Measurements from ENCODE around the gene PANK1.

PANK1 gene

GRCh38 chr10:89652806-89653370 lies 7.8 kb upstream of the PANK1 start:
- ATAC-seq: no peak
- TF ChIP-seq BACH2 (CRISPR knock-in tag; IDR thresholded peaks at IDR 0.05; ENCODE audit: borderline replicate concordance) (no peak), ESRRG (CRISPR knock-in tag; IDR thresholded peaks at IDR 0.05) (no peak), OSR1 (CRISPR knock-in tag; IDR thresholded peaks at IDR 0.05) (no peak), ZC3H10 (CRISPR knock-in tag; IDR thresholded peaks at IDR 0.05) (no peak), POU6F1 (CRISPR knock-in tag; IDR thresholded peaks at IDR 0.05; ENCODE audit: borderline replicate concordance, low read depth) (no peak), SNAI2 (CRISPR knock-in tag; IDR thresholded peaks at IDR 0.05) (no peak), ZFP3 (CRISPR knock-in tag; IDR thresholded peaks at IDR 0.05) (no peak), CSRNP3 (CRISPR knock-in tag; IDR thresholded peaks at IDR 0.05) (no peak), PATZ1 (CRISPR knock-in tag; IDR thresholded peaks at IDR 0.05; ENCODE audit: borderline replicate concordance) (no peak), GLIS3 (CRISPR knock-in tag; IDR thresholded peaks at IDR 0.05) (no peak), RARB (CRISPR knock-in tag; IDR thresholded peaks at IDR 0.05) (no peak), CREB5 (CRISPR knock-in tag; IDR thresholded peaks at IDR 0.05; ENCODE audit: low read depth) (no peak), TOX (CRISPR knock-in tag; IDR thresholded peaks at IDR 0.05; ENCODE audit: borderline replicate concordance) (no peak), ZNF70 (CRISPR knock-in tag; IDR thresholded peaks at IDR 0.05) (no peak), TCF4 (CRISPR knock-in tag; IDR thresholded peaks at IDR 0.05; ENCODE audit: borderline replicate concordance) (no peak), ARNTL (CRISPR knock-in tag; IDR thresholded peaks at IDR 0.05; ENCODE audit: borderline replicate concordance, low read depth) (no peak), TSHZ2 (CRISPR knock-in tag; IDR thresholded peaks at IDR 0.05) (no peak), ZNF8 (CRISPR knock-in tag; IDR thresholded peaks at IDR 0.05) (no peak), PPARA (CRISPR knock-in tag; IDR thresholded peaks at IDR 0.05; ENCODE audit: borderline replicate concordance) (no peak), ZNF565 (CRISPR knock-in tag; conservative IDR thresholded peaks at IDR 0.05; ENCODE audit: low read depth) (no peak)

GRCh38 chr10:89651916-89652573 lies 7.0 kb upstream of the PANK1 start:
- TF ChIP-seq RARB (CRISPR knock-in tag; IDR thresholded peaks at IDR 0.05) (no peak), CSRNP3 (CRISPR knock-in tag; IDR thresholded peaks at IDR 0.05) (no peak), TCF4 (CRISPR knock-in tag; IDR thresholded peaks at IDR 0.05; ENCODE audit: borderline replicate concordance) (no peak), ESRRG (CRISPR knock-in tag; IDR thresholded peaks at IDR 0.05) (no peak), CREB5 (CRISPR knock-in tag; IDR thresholded peaks at IDR 0.05; ENCODE audit: low read depth) (no peak), ZC3H10 (CRISPR knock-in tag; IDR thresholded peaks at IDR 0.05) (no peak), ARNTL (CRISPR knock-in tag; IDR thresholded peaks at IDR 0.05; ENCODE audit: borderline replicate concordance, low read depth) (no peak)
- no peak for ATAC-seq

Measured in SK-N-SH treated with all-trans-retinoic acid at 6 μM for 48 hours (cell line).